HG03439 (cell line): ENCODE results near the gene ATOH7.
"Not testable (repeated sequence)": the region's sequence is repeated elsewhere in the genome, so short reads cannot be mapped to it uniquely, and the experiment has no call there.

Experiments used
- ATAC-seq: cut with Tn5 transposase; IDR thresholded peaks from one replicate; pipeline ENCODE4 v1.9.1; 2021; ENCODE audit warnings: mild to moderate bottlenecking, moderate library complexity; ENCODE audit not compliant: unreplicated experiment

The ATOH7 gene

DNA sequence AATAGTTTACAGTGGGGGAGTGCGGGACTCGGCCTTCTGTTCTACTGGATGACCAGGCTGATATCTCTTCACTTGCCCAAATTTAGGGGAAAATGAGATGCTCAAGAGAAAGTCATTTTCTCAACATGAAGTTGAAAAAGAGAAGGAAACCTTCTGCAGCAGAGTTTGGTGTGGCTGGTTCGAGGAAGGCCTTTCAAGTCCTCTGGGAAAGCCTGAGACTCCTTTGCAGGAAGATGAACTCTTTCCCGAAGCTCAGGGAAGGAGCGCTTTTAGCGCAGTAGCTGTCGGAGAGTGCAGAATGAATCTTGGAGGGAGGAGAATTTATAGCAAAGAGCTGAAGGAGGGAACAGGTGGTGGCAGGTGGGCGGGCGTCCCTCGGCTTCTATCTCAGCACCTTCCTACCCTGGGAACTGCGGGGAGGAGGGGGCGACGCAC is at the start of gene ATOH7:
Gene ATOH7 (minus strand): TSS at position 297 of the 435 bp plus-strand sequence. CDS start 436 bp downstream, outside the sequence.
- ATAC-seq: no peak

GRCh38 chr10:68280758-68281157 is 48.8 kb upstream of the ATOH7 start:
- ATAC-seq: no peak

GRCh38 chr10:68278906-68279753 is 47.2 kb upstream of the ATOH7 start:
- ATAC-seq: not testable (repeated sequence)

- ATAC-seq: not testable (repeated sequence)
Measured at GRCh38 chr10:68277814-68278213, 45.9 kb upstream of the ATOH7 start.

GRCh38 chr10:68276224-68276623 is 44.3 kb upstream of the ATOH7 start:
- ATAC-seq: no peak

- ATAC-seq: no peak
Measured at GRCh38 chr10:68275600-68276126, 43.8 kb upstream of the ATOH7 start.

DNA sequence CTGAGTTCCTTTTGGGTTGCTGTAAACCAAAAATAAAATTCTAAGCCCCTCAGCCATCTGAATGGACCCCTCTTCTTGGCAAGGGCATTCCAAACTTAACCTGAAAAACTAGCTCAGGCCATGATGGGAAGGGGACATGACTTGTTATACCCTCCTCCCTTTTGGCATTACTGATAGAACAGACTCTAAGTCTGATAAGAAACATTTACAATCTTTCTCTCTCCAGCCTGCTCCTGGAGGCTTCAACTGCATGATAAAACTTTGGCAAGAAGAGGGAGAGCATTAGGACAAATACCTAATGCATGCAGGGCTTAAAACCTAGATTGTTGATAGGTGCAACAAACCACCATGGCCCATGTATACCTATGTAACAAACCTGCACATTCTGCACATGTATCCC is 40.9 kb upstream of the ATOH7 start:
- ATAC-seq: no peak

GRCh38 chr10:68271196-68271882 is 39.4 kb upstream of the ATOH7 start:
- no peak for ATAC-seq

GRCh38 chr10:68269562-68270290 is 37.8 kb upstream of the ATOH7 start:
- no peak for ATAC-seq

DNA sequence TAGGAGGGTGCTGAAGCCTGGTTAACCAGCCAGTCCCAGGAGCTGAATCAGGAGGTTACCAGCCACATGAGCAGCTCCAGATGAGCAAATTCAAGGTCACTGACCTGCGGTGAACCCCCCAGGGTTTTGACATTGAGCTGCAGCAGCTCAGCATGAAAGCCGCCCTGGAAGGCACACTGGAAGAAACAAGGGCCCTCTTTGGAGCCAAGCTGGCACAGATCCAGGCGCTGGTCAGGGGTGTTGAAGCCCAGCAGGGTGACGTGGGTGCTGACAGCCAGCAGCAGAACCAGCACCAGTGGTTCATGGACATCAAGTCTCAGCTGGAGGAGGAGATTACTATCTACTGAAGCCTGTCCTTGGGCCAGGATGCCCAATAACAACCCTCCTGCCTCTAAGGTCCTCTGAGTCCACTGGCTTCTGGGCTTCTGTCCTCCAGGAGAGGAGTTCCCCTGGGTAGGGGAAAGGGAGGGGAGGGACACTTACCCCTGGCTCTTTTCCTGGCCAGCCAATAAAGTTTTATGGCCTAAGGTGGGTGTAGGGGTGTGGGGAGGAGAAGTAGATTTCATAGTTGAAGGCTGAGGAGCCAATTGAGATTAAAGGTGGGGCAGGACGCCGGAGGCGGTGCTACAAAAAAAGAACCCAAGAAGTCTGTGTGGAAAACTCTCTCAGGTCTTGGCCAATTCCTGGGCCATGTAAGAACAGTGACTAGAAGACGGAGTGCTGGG is 29.4 kb upstream of the ATOH7 start:
- ATAC-seq: no peak

DNA sequence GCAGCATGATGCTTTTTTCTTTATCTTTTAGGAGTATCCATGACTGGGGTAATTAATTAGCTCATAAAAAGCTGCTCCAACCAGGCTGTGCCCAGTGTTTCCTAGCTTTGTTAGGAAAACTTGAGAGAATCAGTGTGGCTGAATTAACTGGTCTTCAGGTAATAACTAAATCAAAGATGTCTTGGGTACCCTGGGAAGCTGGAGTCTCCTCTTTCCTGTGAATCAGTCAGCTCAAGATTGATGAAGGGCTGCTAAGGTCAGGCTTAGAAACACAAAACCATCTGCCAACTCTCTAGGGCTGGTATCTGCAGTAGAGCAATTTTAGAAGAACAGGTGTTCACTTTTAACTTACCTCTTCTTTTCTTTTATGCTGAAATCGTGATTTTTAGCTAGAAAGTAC is 21.4 kb upstream of the ATOH7 start:
- ATAC-seq: no peak

GRCh38 chr10:68251625-68252495 is 19.9 kb upstream of the ATOH7 start:
- no peak for ATAC-seq

DNA sequence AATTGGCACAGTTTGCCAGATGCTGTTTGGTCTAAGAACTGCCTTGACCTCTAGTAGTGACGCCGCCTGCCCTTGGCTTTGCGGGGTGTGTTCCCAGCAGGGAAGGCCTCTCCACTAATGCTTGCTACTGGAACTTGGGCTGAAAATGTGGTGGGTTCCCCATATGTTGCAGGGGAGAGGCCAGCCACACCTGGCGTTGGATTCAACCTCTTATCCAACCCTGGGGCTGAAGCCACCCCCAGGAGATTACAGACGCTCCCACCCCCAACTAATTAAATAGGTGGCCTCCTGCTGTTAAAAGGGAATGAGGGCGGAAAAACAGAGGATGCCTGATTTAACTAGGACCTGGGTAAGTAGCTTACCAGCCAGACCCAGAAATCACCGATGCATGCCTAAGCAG is 19.2 kb upstream of the ATOH7 start:
- ATAC-seq: no peak

DNA sequence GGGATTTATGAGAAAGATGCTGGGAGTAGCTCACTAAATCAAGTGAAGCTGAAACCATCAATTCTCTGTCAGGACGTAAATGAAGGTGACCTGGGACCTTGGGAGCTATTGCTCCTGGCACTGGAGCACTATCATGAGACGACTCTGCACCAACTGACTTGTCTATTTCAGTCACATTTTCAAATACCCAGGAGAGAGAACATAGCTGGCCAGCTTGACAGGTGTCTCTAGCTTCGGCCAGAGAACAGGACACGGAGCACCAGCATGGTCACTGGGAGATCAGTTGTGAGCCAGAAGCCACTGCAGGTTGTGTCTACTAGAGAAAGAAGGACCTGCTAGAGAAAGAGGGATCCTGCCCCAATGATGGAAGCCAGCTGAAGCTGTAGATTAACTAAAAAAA is 17.4 kb upstream of the ATOH7 start:
- no peak for ATAC-seq

DNA sequence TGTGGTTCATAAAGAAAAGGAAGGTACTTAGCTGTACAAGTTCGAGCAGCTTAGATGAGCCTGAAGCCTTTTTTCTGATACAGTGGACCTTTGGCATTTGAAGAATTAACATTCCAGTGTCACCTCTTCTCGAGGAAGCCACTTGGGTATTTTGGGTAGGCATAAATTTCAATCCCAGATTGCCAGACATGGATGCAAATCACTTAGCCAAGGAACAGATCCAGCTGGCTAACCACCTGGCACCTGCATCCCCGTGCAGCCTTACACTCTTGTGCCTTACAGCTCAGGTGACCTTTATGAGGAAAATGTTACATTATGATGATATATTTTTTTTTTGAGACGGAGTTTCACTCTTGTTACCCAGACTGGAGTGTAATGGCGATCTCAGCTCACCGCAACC is 16.0 kb upstream of the ATOH7 start:
- no peak for ATAC-seq

GRCh38 chr10:68246397-68246796 is 14.5 kb upstream of the ATOH7 start:
- not testable (repeated sequence) for ATAC-seq

- ATAC-seq: no peak
Measured at GRCh38 chr10:68242051-68242450, 10.1 kb upstream of the ATOH7 start.

DNA sequence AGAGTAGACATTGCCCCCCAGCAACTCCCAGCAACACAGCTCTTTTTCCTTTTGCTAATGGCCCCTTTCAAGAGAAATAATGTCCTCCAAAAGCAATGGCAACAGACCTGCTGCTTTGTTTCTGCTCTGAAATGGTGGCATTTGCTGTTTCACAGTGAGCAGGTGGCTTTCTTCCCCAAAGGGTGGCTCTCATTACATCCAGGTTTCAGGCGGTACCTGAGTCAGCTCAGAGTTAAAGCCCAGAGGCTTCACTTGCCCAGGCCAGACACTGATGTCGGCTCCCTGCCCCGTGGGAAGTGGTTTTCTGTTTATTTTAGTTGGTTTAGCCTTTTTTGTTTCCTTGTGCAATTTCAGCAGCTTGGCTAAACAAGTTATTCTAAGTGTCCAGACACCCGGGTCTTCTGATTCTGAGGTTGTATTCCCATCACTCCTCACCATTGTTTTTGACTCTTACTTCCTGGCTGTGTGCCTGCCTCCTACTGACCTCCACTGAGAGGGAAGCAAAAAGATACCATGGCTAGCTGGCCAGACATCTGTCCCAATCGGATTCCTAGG is 7.8 kb upstream of the ATOH7 start:
- no peak for ATAC-seq

GRCh38 chr10:68239069-68239468 is 7.2 kb upstream of the ATOH7 start:
- no peak for ATAC-seq
